Peyer's patch (tissue), 4 donors: ENCODE data around the gene SMAD9.

Experiments
- POLR2A ChIP-seq, 2 donors: fragments of 450-650 bp; IDR thresholded peaks; one replicate each; pipeline ENCODE4 v1.5.1; 2017; ENCODE audit warnings: antibody characterized with exemption in 2 of 2, mild to moderate bottlenecking in 2 of 2, moderate library complexity in 2 of 2
- TF ChIP-seq, protein P1 (sequence below), 6 experiments: fragments of 450-650 bp in 4 of 6; fragments of 200-600 bp in 2 of 6; sonication (generic) in 1 of 6; IDR thresholded peaks; one replicate each; pipeline ENCODE4 v1.5.1; 2017 to 2019; ENCODE audit warnings: antibody characterized with exemption in 6 of 6, mild to moderate bottlenecking in 3 of 6, moderate library complexity in 1 of 6

DNA sequence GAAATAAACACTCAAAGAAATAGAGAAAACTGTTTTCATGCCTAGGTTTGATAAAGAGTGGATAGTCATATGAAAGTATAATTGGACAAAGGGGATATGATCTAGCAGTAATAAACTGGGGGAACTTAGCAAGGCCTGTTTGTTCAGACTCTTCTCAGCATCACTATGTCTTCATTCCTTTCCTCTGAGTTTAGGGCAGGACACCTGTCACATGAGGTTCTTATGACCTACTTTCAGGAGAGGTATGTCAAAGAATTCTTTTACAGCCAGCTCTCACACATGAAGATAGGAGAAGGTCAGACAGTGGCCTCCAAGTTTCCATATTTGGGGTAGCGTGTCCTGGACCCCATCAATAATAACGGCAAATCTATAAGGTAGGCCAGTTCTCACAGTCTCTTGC lies 112.4 kb downstream of the SMAD9 start:
- TF ChIP-seq, protein P1, sequence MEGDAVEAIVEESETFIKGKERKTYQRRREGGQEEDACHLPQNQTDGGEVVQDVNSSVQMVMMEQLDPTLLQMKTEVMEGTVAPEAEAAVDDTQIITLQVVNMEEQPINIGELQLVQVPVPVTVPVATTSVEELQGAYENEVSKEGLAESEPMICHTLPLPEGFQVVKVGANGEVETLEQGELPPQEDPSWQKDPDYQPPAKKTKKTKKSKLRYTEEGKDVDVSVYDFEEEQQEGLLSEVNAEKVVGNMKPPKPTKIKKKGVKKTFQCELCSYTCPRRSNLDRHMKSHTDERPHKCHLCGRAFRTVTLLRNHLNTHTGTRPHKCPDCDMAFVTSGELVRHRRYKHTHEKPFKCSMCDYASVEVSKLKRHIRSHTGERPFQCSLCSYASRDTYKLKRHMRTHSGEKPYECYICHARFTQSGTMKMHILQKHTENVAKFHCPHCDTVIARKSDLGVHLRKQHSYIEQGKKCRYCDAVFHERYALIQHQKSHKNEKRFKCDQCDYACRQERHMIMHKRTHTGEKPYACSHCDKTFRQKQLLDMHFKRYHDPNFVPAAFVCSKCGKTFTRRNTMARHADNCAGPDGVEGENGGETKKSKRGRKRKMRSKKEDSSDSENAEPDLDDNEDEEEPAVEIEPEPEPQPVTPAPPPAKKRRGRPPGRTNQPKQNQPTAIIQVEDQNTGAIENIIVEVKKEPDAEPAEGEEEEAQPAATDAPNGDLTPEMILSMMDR (IDR thresholded peaks at IDR 0.05): no peak
- no peak for TF ChIP-seq POLR2A (IDR thresholded peaks at IDR 0.05)
